ENCODE measurements around the gene PLCG2. TPM values are rescaled to one million over a fixed set of nuclear protein-coding genes. Genes with fewer than 3 reads are reported as not detected.

PLCG2 gene
- total RNA-seq, 1 experiment from 2014 or later, result 3.5 TPM

DNA sequence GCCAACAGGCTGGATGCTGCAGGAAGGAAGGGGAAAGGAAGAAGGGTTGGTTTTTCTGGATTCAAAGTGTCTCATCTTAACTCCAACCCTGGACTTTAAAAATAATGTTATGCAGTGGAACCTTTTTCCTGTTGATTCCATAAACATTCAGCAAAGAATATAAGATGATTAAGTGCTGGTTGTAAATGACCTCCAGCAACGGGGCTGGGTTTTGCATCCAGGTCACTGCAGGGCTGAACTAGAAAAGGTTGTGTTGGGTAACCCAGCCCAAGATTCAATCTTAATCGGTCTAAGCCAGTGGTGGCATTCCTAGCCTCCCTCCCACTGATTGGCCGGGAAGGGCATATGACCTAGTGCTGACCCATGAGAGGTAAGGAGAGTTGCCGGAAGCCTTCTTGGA, 34.2 kb upstream of the PLCG2 start:
- H3K4me2 ChIP-seq (ENCODE audit: low read length), result no peak overlapping the region
- no peaks in the 10 kb centered on the region for H3K27me3 ChIP-seq (ENCODE audit: low read length)
- intact Hi-C loops (cut with micrococcal nuclease), result no loop called here
- no peaks in the 10 kb centered on the region for H3F3A ChIP-seq (ENCODE audit: low read length, unreplicated experiment)
- no peak overlapping the region for H3K4me3 ChIP-seq (ENCODE audit: low read length)
- no peaks in the 10 kb centered on the region for H3K4me1 ChIP-seq (ENCODE audit: insufficient read depth, low read length)
- no peak overlapping the region for H3K9ac ChIP-seq (ENCODE audit: low read length)
- H2AFZ ChIP-seq (ENCODE audit: low read length), result no peak overlapping the region
- ChIA-PET POLR2A (ENCODE audit: unreplicated experiment) (no interaction called here), CTCF (interaction anchor here (0.6 kb wide), 2 partner anchors 15 to 508 kb away, joined by 3 to 4 read pairs; no protein-coding TSS in a partner anchor)
- no peaks in the 10 kb centered on the region for H3K79me2 ChIP-seq (ENCODE audit: low read length)
- H4K20me1 ChIP-seq (ENCODE audit: low read length), result no peaks in the 10 kb centered on the region
- no TSS peak for BruUV-seq (replicated peaks)
- H3K27ac ChIP-seq (ENCODE audit: low read length), result no peak overlapping the region
- H3K36me3 ChIP-seq (ENCODE audit: low read depth, low read length), result no peaks in the 10 kb centered on the region
- H3K9me2 ChIP-seq (replicated peaks; ENCODE audit: low read length), result no peaks in the 10 kb centered on the region
- H3K9me3 ChIP-seq (ENCODE audit: low read length), result no peaks in the 10 kb centered on the region
- DNase-seq (no peak), ATAC-seq (no peak)
- TF ChIP-seq EZH2phosphoT487 (IDR thresholded peaks at IDR 0.05; ENCODE audit: borderline replicate concordance, low read length) (no peak), EZH2 (IDR thresholded peaks at IDR 0.05; ENCODE audit: low read length, unreplicated experiment) (no peak)
- TF ChIP-seq, protein P1, sequence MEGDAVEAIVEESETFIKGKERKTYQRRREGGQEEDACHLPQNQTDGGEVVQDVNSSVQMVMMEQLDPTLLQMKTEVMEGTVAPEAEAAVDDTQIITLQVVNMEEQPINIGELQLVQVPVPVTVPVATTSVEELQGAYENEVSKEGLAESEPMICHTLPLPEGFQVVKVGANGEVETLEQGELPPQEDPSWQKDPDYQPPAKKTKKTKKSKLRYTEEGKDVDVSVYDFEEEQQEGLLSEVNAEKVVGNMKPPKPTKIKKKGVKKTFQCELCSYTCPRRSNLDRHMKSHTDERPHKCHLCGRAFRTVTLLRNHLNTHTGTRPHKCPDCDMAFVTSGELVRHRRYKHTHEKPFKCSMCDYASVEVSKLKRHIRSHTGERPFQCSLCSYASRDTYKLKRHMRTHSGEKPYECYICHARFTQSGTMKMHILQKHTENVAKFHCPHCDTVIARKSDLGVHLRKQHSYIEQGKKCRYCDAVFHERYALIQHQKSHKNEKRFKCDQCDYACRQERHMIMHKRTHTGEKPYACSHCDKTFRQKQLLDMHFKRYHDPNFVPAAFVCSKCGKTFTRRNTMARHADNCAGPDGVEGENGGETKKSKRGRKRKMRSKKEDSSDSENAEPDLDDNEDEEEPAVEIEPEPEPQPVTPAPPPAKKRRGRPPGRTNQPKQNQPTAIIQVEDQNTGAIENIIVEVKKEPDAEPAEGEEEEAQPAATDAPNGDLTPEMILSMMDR (conservative IDR thresholded peaks at IDR 0.05; ENCODE audit: low read depth, low read length), result no peak

- CTCF ChIA-PET, result interaction anchor here (0.6 kb wide), 1 partner anchor 16 kb away, joined by 4 read pairs; no protein-coding TSS in a partner anchor
- no peak overlapping the region for H2AFZ ChIP-seq (ENCODE audit: low read length)
- no peak overlapping the region for H3K9ac ChIP-seq (ENCODE audit: low read length)
- no peaks in the 10 kb centered on the region for H3F3A ChIP-seq (ENCODE audit: low read length, unreplicated experiment)
- no TSS peak for BruUV-seq (replicated peaks)
- no peaks in the 10 kb centered on the region for H4K20me1 ChIP-seq (ENCODE audit: low read length)
- no peaks in the 10 kb centered on the region for H3K4me1 ChIP-seq (ENCODE audit: insufficient read depth, low read length)
- no peaks in the 10 kb centered on the region for H3K9me2 ChIP-seq (replicated peaks; ENCODE audit: low read length)
- H3K4me3 ChIP-seq (ENCODE audit: low read length), result no peak overlapping the region
- intact Hi-C loops (cut with micrococcal nuclease), result no loop called here
- no peaks in the 10 kb centered on the region for H3K79me2 ChIP-seq (ENCODE audit: low read length)
- no peak for ATAC-seq
- no peak overlapping the region for H3K27ac ChIP-seq (ENCODE audit: low read length)
- H3K27me3 ChIP-seq (ENCODE audit: low read length), result no peaks in the 10 kb centered on the region
- DNase-seq, result no peak
- POLR2A ChIA-PET (ENCODE audit: unreplicated experiment), result no interaction called here
- no peaks in the 10 kb centered on the region for H3K36me3 ChIP-seq (ENCODE audit: low read depth, low read length)
- no peak overlapping the region for H3K4me2 ChIP-seq (ENCODE audit: low read length)
- TF ChIP-seq EZH2 (IDR thresholded peaks at IDR 0.05; ENCODE audit: low read length, unreplicated experiment), result no peak
- no peak for TF ChIP-seq EZH2phosphoT487 (IDR thresholded peaks at IDR 0.05; ENCODE audit: borderline replicate concordance, low read length)
- TF ChIP-seq, protein P1 (conservative IDR thresholded peaks at IDR 0.05; ENCODE audit: low read depth, low read length), result no peak
- no peaks in the 10 kb centered on the region for H3K9me3 ChIP-seq (ENCODE audit: low read length)
Measured at GRCh38 chr16:81745704-81746558, 33.2 kb upstream of the PLCG2 start.

DNA sequence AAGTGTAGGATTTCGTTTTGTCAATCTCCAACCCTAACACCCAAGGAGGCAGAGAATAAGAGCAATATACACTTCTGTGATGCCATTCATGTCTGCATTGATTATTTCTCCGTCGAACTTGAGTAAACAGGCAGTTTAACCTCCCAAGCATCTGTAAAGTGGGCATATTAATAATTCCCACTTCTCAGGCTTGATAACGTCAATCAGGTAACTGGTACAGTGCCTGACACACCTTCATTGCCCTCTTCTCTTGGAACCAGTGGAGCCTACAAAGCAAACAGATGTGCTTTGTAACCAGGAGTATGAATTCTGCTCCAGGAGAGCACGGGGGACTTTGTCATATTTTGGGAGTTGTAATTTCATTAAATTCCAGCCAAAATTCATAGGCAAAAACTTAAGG, 32.5 kb upstream of the PLCG2 start:
- no peak overlapping the region for H3K9ac ChIP-seq (ENCODE audit: low read length)
- ChIA-PET POLR2A (ENCODE audit: unreplicated experiment) (no interaction called here), CTCF (no interaction called here)
- ATAC-seq (no peak), DNase-seq (no peak)
- TF ChIP-seq, protein P1 (conservative IDR thresholded peaks at IDR 0.05; ENCODE audit: low read depth, low read length), result no peak
- no peak for TF ChIP-seq EZH2phosphoT487 (IDR thresholded peaks at IDR 0.05; ENCODE audit: borderline replicate concordance, low read length)
- no peak for TF ChIP-seq EZH2 (IDR thresholded peaks at IDR 0.05; ENCODE audit: low read length, unreplicated experiment)
- no peaks in the 10 kb centered on the region for H3K27me3 ChIP-seq (ENCODE audit: low read length)
- H3K4me1 ChIP-seq (ENCODE audit: insufficient read depth, low read length), result no peaks in the 10 kb centered on the region
- BruUV-seq (replicated peaks), result no TSS peak
- no peak overlapping the region for H3K4me2 ChIP-seq (ENCODE audit: low read length)
- H3K27ac ChIP-seq (ENCODE audit: low read length), result no peak overlapping the region
- no peak overlapping the region for H3K4me3 ChIP-seq (ENCODE audit: low read length)
- H3K9me2 ChIP-seq (replicated peaks; ENCODE audit: low read length), result no peaks in the 10 kb centered on the region
- no peaks in the 10 kb centered on the region for H3K36me3 ChIP-seq (ENCODE audit: low read depth, low read length)
- H2AFZ ChIP-seq (ENCODE audit: low read length), result no peak overlapping the region
- H4K20me1 ChIP-seq (ENCODE audit: low read length), result no peaks in the 10 kb centered on the region
- H3K79me2 ChIP-seq (ENCODE audit: low read length), result no peaks in the 10 kb centered on the region
- intact Hi-C loops (cut with micrococcal nuclease), result no loop called here
- no peaks in the 10 kb centered on the region for H3K9me3 ChIP-seq (ENCODE audit: low read length)
- no peaks in the 10 kb centered on the region for H3F3A ChIP-seq (ENCODE audit: low read length, unreplicated experiment)
